Activated T-helper 2 cell treated with anti-CD3 and anti-CD28 coated beads, Interferon-gamma antibody, Interleukin-2, Interleukin-4, amounts not matched to agents 10 μg/mL and 5 μg/mL and 100 μg/mL, durations not matched to agents 14 hours and 24 hours and 36 hours (primary cell): ENCODE data around the gene IFNAR1. TPM values are rescaled to one million over a fixed set of nuclear protein-coding genes. Genes with fewer than 3 reads are reported as not detected.
A peak's percentile ranks its signal among the peaks of the same experiment; 100 is the strongest.

ENCODE experiments used
- DNase-seq: peaks from one replicate; pipeline ENCODE4 v3.0.0; 2021; ENCODE audit warnings: low spot score
- H3K27ac Mint-ChIP-seq: one replicate; pipeline ENCODE4 v1.8.0; 2021; ENCODE audit warnings: mixed read lengths
- H3K27me3 Mint-ChIP-seq: one replicate; pipeline ENCODE4 v1.8.0; 2021; ENCODE audit warnings: low read depth, mixed read lengths
- H3K36me3 Mint-ChIP-seq: one replicate; pipeline ENCODE4 v1.8.0; 2021; ENCODE audit warnings: low read depth, mixed read lengths
- H3K4me1 Mint-ChIP-seq: one replicate; pipeline ENCODE4 v1.8.0; 2021; ENCODE audit warnings: low read depth, mixed read lengths
- H3K4me3 Mint-ChIP-seq: one replicate; pipeline ENCODE4 v1.8.0; 2021; ENCODE audit warnings: low read depth, mild to moderate bottlenecking, moderate library complexity, mixed read lengths
- H3K9me3 Mint-ChIP-seq: one replicate; pipeline ENCODE4 v1.8.0; 2021; ENCODE audit warnings: mixed read lengths
- intact Hi-C: fragments of 100-400 bp; cut with micrococcal nuclease; formaldehyde crosslinking; loops from one replicate; pipeline ENCODE4 v1.15.1; 2023
- total RNA-seq: library from RNA; stranded (reverse); gene quantifications from 2 replicates; pipeline ENCODE4 v1.2.3, GENCODE V29; 2022

Gene IFNAR1
- total RNA-seq, 1 donor from 2014 or later = 26.8 TPM

GRCh38 chr21:33293811-33294216 is 31.0 kb upstream of the IFNAR1 start:
- no peak for DNase-seq
- Mint-ChIP-seq H3K36me3 (peaks cover 53% of the 10 kb centered on the region), H3K4me3 (no peak overlapping the region), H3K27ac (no peak overlapping the region), H3K4me1 (peaks cover 14% of the 10 kb centered on the region), H3K9me3 (no peaks in the 10 kb centered on the region), H3K27me3 (no peaks in the 10 kb centered on the region)
- intact Hi-C loops = no loop called here

- H3K9me3 Mint-ChIP-seq = no peaks in the 10 kb centered on the region
- peaks cover 32% of the 10 kb centered on the region for H3K4me1 Mint-ChIP-seq
- peaks cover 50% of the 10 kb centered on the region for H3K36me3 Mint-ChIP-seq
- no peak for DNase-seq
- H3K4me3 Mint-ChIP-seq = no peak overlapping the region
- no peaks in the 10 kb centered on the region for H3K27me3 Mint-ChIP-seq
- intact Hi-C loops = no loop called here
- H3K27ac Mint-ChIP-seq = no peak overlapping the region
Measured at GRCh38 chr21:33296156-33296555, 28.6 kb upstream of the IFNAR1 start.

GRCh38 chr21:33299181-33299752 is 25.5 kb upstream of the IFNAR1 start:
- peak overlapping the region; percentile 63 for H3K27ac Mint-ChIP-seq
- peak; percentile 17 for DNase-seq
- H3K9me3 Mint-ChIP-seq = no peaks in the 10 kb centered on the region
- no peaks in the 10 kb centered on the region for H3K27me3 Mint-ChIP-seq
- peaks cover 28% of the 10 kb centered on the region for H3K36me3 Mint-ChIP-seq
- peak overlapping the region; percentile 9 for H3K4me3 Mint-ChIP-seq
- H3K4me1 Mint-ChIP-seq = peaks cover 36% of the 10 kb centered on the region
- intact Hi-C loops = no loop called here

GRCh38 chr21:33300701-33301631 is 23.8 kb upstream of the IFNAR1 start:
- Mint-ChIP-seq H3K4me3 (no peak overlapping the region), H3K27me3 (no peaks in the 10 kb centered on the region), H3K27ac (peak overlapping the region; percentile 50), H3K36me3 (peaks cover 23% of the 10 kb centered on the region), H3K9me3 (no peaks in the 10 kb centered on the region), H3K4me1 (peaks cover 47% of the 10 kb centered on the region)
- DNase-seq = no peak
- intact Hi-C loops = no loop called here

GRCh38 chr21:33301632-33302002 is 23.2 kb upstream of the IFNAR1 start:
- Mint-ChIP-seq H3K36me3 (peaks cover 20% of the 10 kb centered on the region), H3K4me3 (no peak overlapping the region), H3K27me3 (no peaks in the 10 kb centered on the region), H3K27ac (peak overlapping the region; percentile 50), H3K4me1 (peaks cover 47% of the 10 kb centered on the region), H3K9me3 (no peaks in the 10 kb centered on the region)
- intact Hi-C loops = no loop called here
- no peak for DNase-seq

GRCh38 chr21:33302055-33302454 is 22.7 kb upstream of the IFNAR1 start:
- DNase-seq = no peak
- Mint-ChIP-seq H3K27ac (no peak overlapping the region), H3K4me3 (no peak overlapping the region), H3K36me3 (peaks cover 18% of the 10 kb centered on the region), H3K9me3 (no peaks in the 10 kb centered on the region), H3K27me3 (no peaks in the 10 kb centered on the region), H3K4me1 (peaks cover 46% of the 10 kb centered on the region)
- intact Hi-C loops = no loop called here

- H3K36me3 Mint-ChIP-seq = peaks cover 12% of the 10 kb centered on the region
- no peaks in the 10 kb centered on the region for H3K9me3 Mint-ChIP-seq
- no peak for DNase-seq
- H3K4me1 Mint-ChIP-seq = peaks cover 45% of the 10 kb centered on the region
- no peak overlapping the region for H3K27ac Mint-ChIP-seq
- H3K27me3 Mint-ChIP-seq = no peaks in the 10 kb centered on the region
- intact Hi-C loops = no loop called here
- H3K4me3 Mint-ChIP-seq = no peak overlapping the region
Measured at GRCh38 chr21:33302796-33303195, 22.0 kb upstream of the IFNAR1 start.

- Mint-ChIP-seq H3K27ac (no peak overlapping the region), H3K4me1 (peaks cover 38% of the 10 kb centered on the region), H3K4me3 (no peak overlapping the region), H3K36me3 (peaks cover 6% of the 10 kb centered on the region), H3K27me3 (no peaks in the 10 kb centered on the region), H3K9me3 (peaks cover 4% of the 10 kb centered on the region)
- no peak for DNase-seq
- intact Hi-C loops = no loop called here
Measured at GRCh38 chr21:33305344-33305671, 19.5 kb upstream of the IFNAR1 start.

GRCh38 chr21:33305938-33306337 is 18.8 kb upstream of the IFNAR1 start:
- no peak for DNase-seq
- H3K4me3 Mint-ChIP-seq = no peak overlapping the region
- intact Hi-C loops = no loop called here
- peaks cover 6% of the 10 kb centered on the region for H3K36me3 Mint-ChIP-seq
- H3K9me3 Mint-ChIP-seq = peaks cover 4% of the 10 kb centered on the region
- H3K27ac Mint-ChIP-seq = no peak overlapping the region
- no peaks in the 10 kb centered on the region for H3K27me3 Mint-ChIP-seq
- H3K4me1 Mint-ChIP-seq = peaks cover 31% of the 10 kb centered on the region

- H3K36me3 Mint-ChIP-seq = peaks cover 6% of the 10 kb centered on the region
- no peak for DNase-seq
- H3K27me3 Mint-ChIP-seq = peaks cover under 1% of the 10 kb centered on the region
- H3K4me3 Mint-ChIP-seq = no peak overlapping the region
- no peak overlapping the region for H3K27ac Mint-ChIP-seq
- intact Hi-C loops = no loop called here
- H3K4me1 Mint-ChIP-seq = peaks cover 21% of the 10 kb centered on the region
- peaks cover 9% of the 10 kb centered on the region for H3K9me3 Mint-ChIP-seq
Measured at GRCh38 chr21:33308586-33309490, 15.9 kb upstream of the IFNAR1 start.

- no peak for DNase-seq
Measured at GRCh38 chr21:33309778-33310177, 15.0 kb upstream of the IFNAR1 start.

GRCh38 chr21:33312121-33312520 is 12.6 kb upstream of the IFNAR1 start:
- Mint-ChIP-seq H3K27me3 (peaks cover 12% of the 10 kb centered on the region), H3K4me3 (no peak overlapping the region), H3K27ac (no peak overlapping the region), H3K36me3 (peaks cover 3% of the 10 kb centered on the region), H3K9me3 (peaks cover 10% of the 10 kb centered on the region), H3K4me1 (peaks cover 8% of the 10 kb centered on the region)
- no peak for DNase-seq
- intact Hi-C loops = no loop called here

More at GRCh38 chr21:33309778-33310177, 15.0 kb upstream of the IFNAR1 start:
- intact Hi-C loops = no loop called here
- H3K27me3 Mint-ChIP-seq = peaks cover 5% of the 10 kb centered on the region
- no peak overlapping the region for H3K4me3 Mint-ChIP-seq
- peaks cover 5% of the 10 kb centered on the region for H3K36me3 Mint-ChIP-seq
- H3K9me3 Mint-ChIP-seq = peaks cover 10% of the 10 kb centered on the region
- H3K4me1 Mint-ChIP-seq = peaks cover 14% of the 10 kb centered on the region
- no peak overlapping the region for H3K27ac Mint-ChIP-seq
